SU-DHL-6 (cell line): ENCODE data around the gene CPLX3.
A peak's percentile ranks its signal among the peaks of the same experiment; 100 is the strongest.

ENCODE experiments used
- H2AFZ ChIP-seq: fragments of 200-600 bp; sonication (generic); 2 replicates; pipeline ENCODE4 v1.6.1; 2014; ENCODE audit warnings: low read depth, mild to moderate bottlenecking, moderate library complexity, mixed read lengths, antibody characterized with exemption, low read length; ENCODE audit not compliant: severe bottlenecking
- H3F3A ChIP-seq: fragments of 200-600 bp; shearing (Covaris generic); 2 replicates; pipeline ENCODE4 v1.6.0; 2016; ENCODE audit warnings: antibody characterized with exemption, mild to moderate bottlenecking; ENCODE audit not compliant: insufficient read depth
- H3K27ac ChIP-seq: fragments of 200-600 bp; sonication (generic); 2 replicates; pipeline ENCODE4 v1.5.1; 2016; ENCODE audit warnings: low read depth, mild to moderate bottlenecking, low read length, moderate library complexity, mixed read lengths
- H3K27me3 ChIP-seq: fragments of 200-600 bp; sonication (generic), shearing (Covaris generic); 2 replicates; pipeline ENCODE4 v1.6.0; 2014; ENCODE audit warnings: mild to moderate bottlenecking, low read length
- H3K36me3 ChIP-seq: fragments of 200-600 bp; sonication (generic); 2 replicates; pipeline ENCODE4 v1.6.1; 2014; ENCODE audit warnings: mild to moderate bottlenecking, low read length, mixed read lengths
- H3K4me2 ChIP-seq: fragments of 300-600, 200-600 bp; shearing (Covaris generic), sonication (generic); 2 replicates; pipeline ENCODE4 v1.6.0; 2014; ENCODE audit warnings: low read length, low read depth, mild to moderate bottlenecking; ENCODE audit not compliant: poor library complexity, severe bottlenecking
- H3K4me3 ChIP-seq: fragments of 200-600 bp; sonication (generic); 2 replicates; pipeline ENCODE4 v1.5.1; 2014; ENCODE audit warnings: antibody characterized with exemption, low read length, mild to moderate bottlenecking, mixed read lengths; ENCODE audit not compliant: insufficient read depth, poor library complexity, severe bottlenecking
- H3K79me2 ChIP-seq: fragments of 200-600 bp; sonication (generic); 2 replicates; pipeline ENCODE4 v1.6.1; 2014; ENCODE audit warnings: mild to moderate bottlenecking, low read length, moderate library complexity; ENCODE audit not compliant: insufficient read depth
- H3K9ac ChIP-seq: fragments of 200-600 bp; sonication (generic); 2 replicates; pipeline ENCODE4 v1.7.0; 2014; ENCODE audit warnings: mild to moderate bottlenecking, low read length
- H3K9me2 ChIP-seq: fragments of 200-600 bp; sonication (generic); replicated peaks from 2 replicates; pipeline ENCODE4 v1.6.1; 2014; ENCODE audit warnings: low read length; ENCODE audit not compliant: insufficient read depth
- H3K9me3 ChIP-seq: fragments of 200-600 bp; sonication (generic); 2 replicates; pipeline ENCODE4 v1.6.1; 2014; ENCODE audit warnings: low read length, mixed read lengths; ENCODE audit not compliant: insufficient read depth
- H4K20me1 ChIP-seq: fragments of 200-600 bp; sonication (generic); 2 replicates; pipeline ENCODE4 v1.6.1; 2014; ENCODE audit warnings: low read depth, mild to moderate bottlenecking, antibody characterized with exemption, low read length, moderate library complexity, mixed read lengths
- CTCF ChIP-seq: fragments of 200-600 bp; sonication (generic); IDR thresholded peaks from one replicate; pipeline ENCODE4 v1.5.1; 2017; ENCODE audit warnings: antibody characterized with exemption, mild to moderate bottlenecking, low read length, moderate library complexity; ENCODE audit not compliant: insufficient read depth, poor library complexity, severe bottlenecking
- EZH2phosphoT487 ChIP-seq: fragments of 200-600 bp; sonication (generic), shearing (Covaris generic); conservative IDR thresholded peaks from 2 replicates; pipeline ENCODE4 v1.6.1; 2018; ENCODE audit warnings: mild to moderate bottlenecking, antibody characterized with exemption, low read length, moderate library complexity, mixed read lengths

Gene CPLX3

GRCh38 chr15:74817370-74817737 is 9.1 kb upstream of the CPLX3 start:
- H4K20me1 ChIP-seq: no peaks in the 10 kb centered on the region
- H3K79me2 ChIP-seq: no peaks in the 10 kb centered on the region
- H3K4me3 ChIP-seq: no peak overlapping the region
- H3K27ac ChIP-seq: no peak overlapping the region
- no peaks in the 10 kb centered on the region for H3K27me3 ChIP-seq
- H3K36me3 ChIP-seq: no peaks in the 10 kb centered on the region
- H3K4me2 ChIP-seq: no peak overlapping the region
- H3K9ac ChIP-seq: no peak overlapping the region
- no peaks in the 10 kb centered on the region for H3K9me2 ChIP-seq
- H2AFZ ChIP-seq: no peak overlapping the region
- H3F3A ChIP-seq: no peaks in the 10 kb centered on the region
- H3K9me3 ChIP-seq: no peaks in the 10 kb centered on the region
- TF ChIP-seq CTCF (no peak), EZH2phosphoT487 (no peak)

DNA sequence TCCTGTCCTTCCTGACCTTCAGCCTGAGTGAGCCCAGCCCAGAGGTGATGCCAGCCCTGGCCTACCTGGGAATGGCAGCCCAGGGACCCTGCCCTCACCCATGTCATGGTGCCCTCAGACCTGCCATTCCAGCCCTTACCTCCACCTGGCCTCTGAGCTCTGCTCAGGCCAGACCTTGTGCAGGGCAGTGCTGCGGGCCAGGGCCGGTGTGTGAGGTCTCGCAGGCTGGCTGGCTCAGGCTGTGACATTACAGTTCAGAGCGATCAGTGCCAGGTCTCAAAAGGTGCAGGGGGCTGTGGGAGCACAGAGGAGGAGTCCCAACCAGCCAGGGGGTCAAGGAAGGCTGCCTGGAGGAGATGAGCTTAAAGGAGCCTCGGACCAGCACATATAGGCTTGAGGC is 6.4 kb upstream of the CPLX3 start:
- no peak overlapping the region for H3K27ac ChIP-seq

GRCh38 chr15:74821091-74821789 is 5.2 kb upstream of the CPLX3 start:
- no peaks in the 10 kb centered on the region for H3F3A ChIP-seq
- H3K4me3 ChIP-seq: peak overlapping the region; percentile 28
- peak overlapping the region; percentile 39 for H3K9ac ChIP-seq
- no peaks in the 10 kb centered on the region for H3K27me3 ChIP-seq
- peak overlapping the region; percentile 52 for H3K27ac ChIP-seq
- no peak for TF ChIP-seq CTCF
- H3K9me2 ChIP-seq: no peaks in the 10 kb centered on the region
- H3K9me3 ChIP-seq: no peaks in the 10 kb centered on the region
- H3K36me3 ChIP-seq: no peaks in the 10 kb centered on the region
- no peaks in the 10 kb centered on the region for H3K79me2 ChIP-seq
- H2AFZ ChIP-seq: no peak overlapping the region
- H4K20me1 ChIP-seq: no peaks in the 10 kb centered on the region
- peak overlapping the region; percentile 50 for H3K4me2 ChIP-seq

More for the DNA sequence above, 6.4 kb upstream of the CPLX3 start:
- Histone ChIP-seq H3F3A (no peaks in the 10 kb centered on the region), H3K9ac (no peak overlapping the region), H3K4me3 (no peak overlapping the region), H3K27me3 (no peaks in the 10 kb centered on the region), H2AFZ (no peak overlapping the region), H3K79me2 (no peaks in the 10 kb centered on the region), H3K4me2 (no peak overlapping the region), H4K20me1 (no peaks in the 10 kb centered on the region), H3K9me2 (no peaks in the 10 kb centered on the region), H3K9me3 (no peaks in the 10 kb centered on the region), H3K36me3 (no peaks in the 10 kb centered on the region)
- TF ChIP-seq EZH2phosphoT487: no peak

GRCh38 chr15:74821790-74822158 is 4.7 kb upstream of the CPLX3 start:
- H3K27ac ChIP-seq: peak overlapping the region; percentile 34; the same call in 1 of the 2 replicates
- H3K79me2 ChIP-seq: no peaks in the 10 kb centered on the region
- no peaks in the 10 kb centered on the region for H4K20me1 ChIP-seq
- no peaks in the 10 kb centered on the region for H3K27me3 ChIP-seq
- TF ChIP-seq EZH2phosphoT487 (no peak), CTCF (no peak)
- H3K9me2 ChIP-seq: no peaks in the 10 kb centered on the region
- H3K36me3 ChIP-seq: no peaks in the 10 kb centered on the region
- no peaks in the 10 kb centered on the region for H3K9me3 ChIP-seq
- no peak overlapping the region for H2AFZ ChIP-seq
- H3F3A ChIP-seq: no peaks in the 10 kb centered on the region
- peak overlapping the region; percentile 50 for H3K4me2 ChIP-seq
- H3K9ac ChIP-seq: no peak overlapping the region
- no peak overlapping the region for H3K4me3 ChIP-seq
